ENCODE data around the gene ATRX. TPM values are rescaled to one million over a fixed set of nuclear protein-coding genes. Genes with fewer than 3 reads are reported as not detected.
"Not testable (repeated sequence)": the region's sequence is repeated elsewhere in the genome, so short reads cannot be mapped to it uniquely, and the experiment has no call there.

ATRX gene, protein sequence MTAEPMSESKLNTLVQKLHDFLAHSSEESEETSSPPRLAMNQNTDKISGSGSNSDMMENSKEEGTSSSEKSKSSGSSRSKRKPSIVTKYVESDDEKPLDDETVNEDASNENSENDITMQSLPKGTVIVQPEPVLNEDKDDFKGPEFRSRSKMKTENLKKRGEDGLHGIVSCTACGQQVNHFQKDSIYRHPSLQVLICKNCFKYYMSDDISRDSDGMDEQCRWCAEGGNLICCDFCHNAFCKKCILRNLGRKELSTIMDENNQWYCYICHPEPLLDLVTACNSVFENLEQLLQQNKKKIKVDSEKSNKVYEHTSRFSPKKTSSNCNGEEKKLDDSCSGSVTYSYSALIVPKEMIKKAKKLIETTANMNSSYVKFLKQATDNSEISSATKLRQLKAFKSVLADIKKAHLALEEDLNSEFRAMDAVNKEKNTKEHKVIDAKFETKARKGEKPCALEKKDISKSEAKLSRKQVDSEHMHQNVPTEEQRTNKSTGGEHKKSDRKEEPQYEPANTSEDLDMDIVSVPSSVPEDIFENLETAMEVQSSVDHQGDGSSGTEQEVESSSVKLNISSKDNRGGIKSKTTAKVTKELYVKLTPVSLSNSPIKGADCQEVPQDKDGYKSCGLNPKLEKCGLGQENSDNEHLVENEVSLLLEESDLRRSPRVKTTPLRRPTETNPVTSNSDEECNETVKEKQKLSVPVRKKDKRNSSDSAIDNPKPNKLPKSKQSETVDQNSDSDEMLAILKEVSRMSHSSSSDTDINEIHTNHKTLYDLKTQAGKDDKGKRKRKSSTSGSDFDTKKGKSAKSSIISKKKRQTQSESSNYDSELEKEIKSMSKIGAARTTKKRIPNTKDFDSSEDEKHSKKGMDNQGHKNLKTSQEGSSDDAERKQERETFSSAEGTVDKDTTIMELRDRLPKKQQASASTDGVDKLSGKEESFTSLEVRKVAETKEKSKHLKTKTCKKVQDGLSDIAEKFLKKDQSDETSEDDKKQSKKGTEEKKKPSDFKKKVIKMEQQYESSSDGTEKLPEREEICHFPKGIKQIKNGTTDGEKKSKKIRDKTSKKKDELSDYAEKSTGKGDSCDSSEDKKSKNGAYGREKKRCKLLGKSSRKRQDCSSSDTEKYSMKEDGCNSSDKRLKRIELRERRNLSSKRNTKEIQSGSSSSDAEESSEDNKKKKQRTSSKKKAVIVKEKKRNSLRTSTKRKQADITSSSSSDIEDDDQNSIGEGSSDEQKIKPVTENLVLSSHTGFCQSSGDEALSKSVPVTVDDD (N-terminal part only)
- total RNA-seq = 261 TPM

GRCh38 chrX:77785486-77786364 lies at the start of gene ATRX:
Gene ATRX (minus strand): TSS chrX:77786216. CDS start chrX:77786001, 215 bp downstream.
- peak; percentile 55 for DNase-seq

DNA sequence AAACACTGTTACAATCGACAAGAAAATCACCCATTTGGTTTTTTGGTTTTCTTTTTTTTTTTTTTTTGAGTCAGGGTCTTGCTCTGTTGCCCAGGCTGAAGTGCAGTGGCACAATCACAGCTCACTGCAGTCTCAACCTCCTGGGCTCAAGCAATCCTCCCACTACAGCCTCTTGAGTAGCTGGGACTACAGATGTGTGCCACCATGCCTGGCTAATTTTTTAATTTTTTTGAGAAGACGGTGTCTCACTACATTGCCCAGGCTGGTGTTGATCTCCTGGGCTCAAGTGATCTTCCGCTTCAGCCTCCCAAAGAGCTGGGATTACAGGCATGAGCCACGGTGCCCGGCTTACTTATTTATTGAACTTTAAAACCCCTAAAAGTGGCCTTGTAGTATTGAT lies 45.5 kb upstream of the ATRX start:
- not testable (repeated sequence) for DNase-seq

DNA sequence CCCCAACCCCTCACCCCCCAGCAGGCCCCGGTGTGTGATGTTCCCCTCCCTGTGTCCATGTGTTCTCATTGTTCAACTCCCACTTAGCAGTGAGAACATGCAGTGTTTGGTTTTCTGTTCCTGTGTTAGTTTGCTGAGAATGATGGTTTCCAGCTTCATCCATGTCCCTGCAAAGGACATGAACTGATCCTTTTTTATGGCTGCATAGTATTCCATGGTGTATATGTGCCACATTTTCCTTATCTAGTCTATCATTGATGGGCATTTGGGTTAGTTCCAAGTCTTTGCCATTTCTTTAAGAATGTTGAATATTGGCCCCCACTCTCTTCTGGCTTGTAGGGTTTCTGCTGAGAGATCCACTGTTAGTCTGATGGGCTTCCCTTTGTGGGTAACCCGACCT lies 36.0 kb upstream of the ATRX start:
- not testable (repeated sequence) for DNase-seq

GRCh38 chrX:77820091-77820727 lies 34.2 kb upstream of the ATRX start:
- DNase-seq = no peak

- DNase-seq = no peak
These were observed 28.2 kb upstream of the ATRX start for GRCh38 chrX:77814210-77814609.

GRCh38 chrX:77802201-77802600 lies 16.2 kb upstream of the ATRX start:
- no peak for DNase-seq

GRCh38 chrX:77795124-77795523 lies 9.1 kb upstream of the ATRX start:
- no peak for DNase-seq

DNA sequence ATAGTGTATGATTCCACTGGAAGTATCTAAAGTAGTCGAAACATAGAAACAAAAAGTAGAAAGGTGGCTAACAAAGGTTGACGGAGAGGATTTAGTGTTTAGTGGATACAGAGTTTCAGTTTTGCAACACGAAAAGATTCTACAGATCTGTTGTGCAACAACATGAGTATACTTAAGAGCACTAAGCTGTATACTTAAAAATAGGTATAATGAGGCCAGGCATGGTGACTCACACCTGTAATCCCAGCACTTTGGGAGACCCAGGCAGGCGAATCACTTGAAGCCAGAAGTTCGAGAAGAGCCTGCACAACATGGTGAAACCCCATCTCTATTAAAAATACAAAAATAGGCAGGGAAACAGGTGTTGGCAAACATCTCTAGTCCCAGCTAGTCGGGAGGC lies 7.9 kb upstream of the ATRX start:
- no peak for DNase-seq

DNA sequence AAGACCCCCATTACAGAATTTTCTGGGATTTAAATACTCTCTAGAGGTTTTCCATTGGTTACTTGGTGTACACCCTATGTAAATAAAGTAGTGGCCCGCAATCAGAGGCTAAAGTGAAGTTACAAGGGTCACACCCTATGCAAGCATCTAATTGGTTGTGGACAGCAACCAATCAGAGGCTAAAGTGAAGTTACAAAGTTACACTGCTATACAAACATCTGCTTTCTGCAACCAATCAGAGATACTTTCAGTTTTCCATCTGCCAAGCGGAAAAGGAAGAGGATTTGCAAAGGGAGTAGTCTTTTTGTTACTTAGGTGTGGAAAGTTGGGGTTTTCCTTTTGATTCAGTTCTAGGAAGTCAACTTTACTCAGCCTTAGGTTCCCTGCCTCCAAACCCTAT lies 2.0 kb upstream of the ATRX start:
- no peak for DNase-seq

DNA sequence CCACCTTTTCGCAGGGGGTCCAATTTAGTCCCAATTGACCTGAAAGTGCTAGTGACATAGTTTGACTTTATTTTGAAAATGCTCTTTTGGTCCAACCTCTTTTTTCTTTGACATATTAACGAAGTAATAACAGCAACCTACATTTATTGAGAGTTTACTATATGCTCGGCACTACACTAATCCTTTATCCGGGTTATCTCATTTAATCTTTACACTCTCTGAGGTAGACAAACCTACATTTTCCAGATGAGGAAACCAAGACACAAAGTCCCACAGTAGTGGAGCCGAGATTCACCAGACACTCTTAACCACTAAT lies 307 bp upstream of the ATRX start:
- DNase-seq = no peak

- DNase-seq = no peak
These were observed 6.3 kb downstream of the ATRX start for GRCh38 chrX:77779695-77780094.

GRCh38 chrX:77776659-77777058 lies 9.4 kb downstream of the ATRX start:
- no peak for DNase-seq

DNA sequence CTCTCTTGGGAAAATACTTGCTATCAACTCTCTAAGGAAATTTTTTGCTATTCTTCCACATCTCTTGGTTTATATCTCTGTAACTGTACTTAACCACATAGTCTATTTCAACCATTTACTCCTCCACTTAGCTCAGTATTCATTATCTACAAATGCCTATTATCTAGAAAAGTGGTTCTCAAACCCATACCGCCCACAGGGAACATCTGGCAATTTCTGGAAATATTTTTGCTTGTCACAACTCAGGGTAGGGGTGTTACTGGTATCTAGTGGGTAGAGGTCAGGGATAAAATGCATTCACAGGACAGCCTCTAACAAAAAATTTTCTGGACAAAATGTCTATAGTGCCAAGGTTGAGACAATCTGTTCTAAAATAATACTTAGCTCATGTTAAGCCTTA lies 14.4 kb downstream of the ATRX start:
- no peak for DNase-seq

GRCh38 chrX:77768787-77769186 lies 17.2 kb downstream of the ATRX start:
- DNase-seq = no peak

- not testable (repeated sequence) for DNase-seq
These were observed 19.8 kb downstream of the ATRX start for GRCh38 chrX:77766212-77766611.

- DNase-seq = no peak
These were observed 30.5 kb downstream of the ATRX start for GRCh38 chrX:77755561-77755960.

GRCh38 chrX:77753942-77754341 lies 32.1 kb downstream of the ATRX start:
- not testable (repeated sequence) for DNase-seq

DNA sequence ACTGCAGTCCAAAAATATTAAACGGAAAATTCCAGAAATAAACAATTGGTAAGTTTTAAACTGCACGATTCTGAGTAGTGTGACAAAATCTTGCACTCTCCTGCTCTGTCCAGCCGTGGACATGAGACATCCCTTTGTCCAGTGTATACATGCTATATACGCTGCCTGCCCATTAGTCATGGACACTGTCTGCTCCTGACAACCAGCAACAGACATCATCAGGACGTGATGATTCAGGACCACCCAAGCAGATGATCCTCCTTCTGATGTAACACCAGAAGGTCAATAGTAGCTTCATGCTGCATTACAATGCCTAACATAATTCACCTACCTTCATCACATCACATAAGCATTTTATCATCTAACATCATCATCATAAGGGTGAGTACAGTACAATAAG lies 36.3 kb downstream of the ATRX start:
- no peak for DNase-seq

GRCh38 chrX:77743720-77744119 lies 42.3 kb downstream of the ATRX start:
- no peak for DNase-seq

- DNase-seq = no peak
These were observed 43.1 kb downstream of the ATRX start for GRCh38 chrX:77742788-77743476.
